DOHH2 (cell line): Measurements from ENCODE around the gene NEGR1.

Source experiments
- CTCF ChIP-seq: fragments of 200-600 bp; sonication (generic); IDR thresholded peaks from one replicate; pipeline ENCODE4 v1.5.1; 2014; ENCODE audit warnings: antibody characterized with exemption, mild to moderate bottlenecking, low read depth, low read length; ENCODE audit not compliant: poor library complexity, severe bottlenecking
- EZH2phosphoT487 ChIP-seq: fragments of 200-600 bp; sonication (generic); IDR thresholded peaks from 2 replicates; pipeline ENCODE4 v1.6.1; 2017; ENCODE audit warnings: borderline replicate concordance, mild to moderate bottlenecking, antibody characterized with exemption, low read length, moderate library complexity, mixed read lengths

- no peak for TF ChIP-seq CTCF
- no peak for TF ChIP-seq EZH2phosphoT487
Measured at GRCh38 chr1:71987181-71987580, 295.2 kb downstream of the NEGR1 start.
